GM19395 (cell line): ENCODE results near the gene IL17RA.
A peak's percentile ranks its signal among the peaks of the same experiment; 100 is the strongest.

Experiments
- ATAC-seq: cut with Tn5 transposase; IDR thresholded peaks from one replicate; pipeline ENCODE4 v1.9.1; 2021; ENCODE audit warnings: mild to moderate bottlenecking, moderate library complexity; ENCODE audit not compliant: unreplicated experiment

Gene IL17RA

GRCh38 chr22:17152971-17153370, 68.2 kb downstream of the IL17RA start:
- no peak for ATAC-seq

GRCh38 chr22:17155941-17156340, 71.1 kb downstream of the IL17RA start:
- no peak for ATAC-seq

- ATAC-seq: no peak
Observed at GRCh38 chr22:17157714-17158113, 72.9 kb downstream of the IL17RA start.

- ATAC-seq: no peak
Observed at GRCh38 chr22:17158176-17158567, 73.4 kb downstream of the IL17RA start.

- peak; percentile 66 for ATAC-seq
Observed at GRCh38 chr22:17158568-17159503, 74.0 kb downstream of the IL17RA start, which contains the start of gene HDHD5. Gene HDHD5, minus strand, starts transcription at chr22:17159277. Its CDS starts 26 bp downstream, at chr22:17159251.

- ATAC-seq: peak; percentile 37
Observed at GRCh38 chr22:17159504-17159951, 74.7 kb downstream of the IL17RA start.

- ATAC-seq: no peak
Observed at GRCh38 chr22:17161991-17162390, 77.2 kb downstream of the IL17RA start.

GRCh38 chr22:17162731-17163130, 77.9 kb downstream of the IL17RA start:
- no peak for ATAC-seq

GRCh38 chr22:17164392-17165024, 79.7 kb downstream of the IL17RA start:
- no peak for ATAC-seq
